ENCODE results near the gene SHROOM4. TPM values are rescaled to one million over a fixed set of nuclear protein-coding genes. Genes with fewer than 3 reads are reported as not detected.

Gene SHROOM4
- total RNA-seq, 4 donors from 2014 or later: 2.2 to 6.0 (median 4.1) TPM

- intact Hi-C loops (cut with DNase I; ENCODE audit: low total_unique reads): no loop called here
- no peak for TF ChIP-seq POLR2A (IDR thresholded peaks at IDR 0.05)
- TF ChIP-seq CTCF (IDR thresholded peaks at IDR 0.05): no peak
Observed at GRCh38 chrX:50613846-50614245, 200.1 kb downstream of the SHROOM4 start.

GRCh38 chrX:50609796-50610195, 204.2 kb downstream of the SHROOM4 start:
- intact Hi-C loops (cut with DNase I; ENCODE audit: low total_unique reads): no loop called here
- TF ChIP-seq CTCF (IDR thresholded peaks at IDR 0.05) (no peak), POLR2A (IDR thresholded peaks at IDR 0.05) (no peak)

More at GRCh38 chrX:50613846-50614245, 200.1 kb downstream of the SHROOM4 start:
- 35 to 57% methylated on average over 2 of the region's 2 CpGs for WGBS, 2 donors
- DNase-seq (ENCODE audit: low spot score in 2 of 2): no peak
- no peak overlapping the region for H3K4me3 ChIP-seq (ENCODE audit: low read depth, poor library complexity, severe bottlenecking)

GRCh38 chrX:50606300-50606950, 207.6 kb downstream of the SHROOM4 start:
- H3K4me3 ChIP-seq (ENCODE audit: low read depth, poor library complexity, severe bottlenecking): no peak overlapping the region
- 55 to 88% methylated on average over 3 of the region's 3 CpGs for WGBS, 2 donors
- no peak for TF ChIP-seq CTCF (IDR thresholded peaks at IDR 0.05)
- no peak for TF ChIP-seq POLR2A (IDR thresholded peaks at IDR 0.05)
- no peak for DNase-seq (ENCODE audit: low spot score in 2 of 2)
- intact Hi-C loops (cut with DNase I; ENCODE audit: low total_unique reads): no loop called here

More at GRCh38 chrX:50609796-50610195, 204.2 kb downstream of the SHROOM4 start:
- no peak for DNase-seq (ENCODE audit: low spot score in 2 of 2)
- no peak overlapping the region for H3K4me3 ChIP-seq (ENCODE audit: low read depth, poor library complexity, severe bottlenecking)

DNA sequence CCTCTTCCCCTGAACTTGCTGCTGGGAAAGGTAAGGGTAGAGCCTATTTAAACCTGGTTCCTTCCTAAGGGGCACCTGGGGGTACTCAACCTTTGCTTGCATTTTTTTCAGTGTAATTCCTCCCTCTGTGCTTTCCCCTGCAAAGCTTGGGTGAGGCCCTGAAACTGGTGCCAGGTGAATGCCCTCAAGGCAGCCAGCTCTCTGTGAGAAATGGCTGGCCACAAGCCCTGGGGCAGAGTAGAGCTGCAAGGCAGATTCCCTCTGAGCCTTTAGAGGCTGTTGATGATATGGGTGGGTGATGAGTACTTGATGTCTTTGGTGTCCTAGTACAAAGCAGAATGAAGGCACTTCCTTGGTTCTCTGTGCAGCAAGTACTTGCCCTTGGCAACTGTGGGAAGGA, 217.9 kb downstream of the SHROOM4 start:
- intact Hi-C loops (cut with DNase I; ENCODE audit: low total_unique reads): no loop called here
- TF ChIP-seq CTCF (IDR thresholded peaks at IDR 0.05): no peak
- TF ChIP-seq POLR2A (IDR thresholded peaks at IDR 0.05): no peak
- no peak overlapping the region for H3K4me3 ChIP-seq (ENCODE audit: low read depth, poor library complexity, severe bottlenecking)
- DNase-seq (ENCODE audit: low spot score in 2 of 2): no peak

- no peak for TF ChIP-seq CTCF (IDR thresholded peaks at IDR 0.05)
- TF ChIP-seq POLR2A (IDR thresholded peaks at IDR 0.05): no peak
- intact Hi-C loops (cut with DNase I; ENCODE audit: low total_unique reads): no loop called here
- no peak for DNase-seq (ENCODE audit: low spot score in 2 of 2)
- no peak overlapping the region for H3K4me3 ChIP-seq (ENCODE audit: low read depth, poor library complexity, severe bottlenecking)
Observed at GRCh38 chrX:50594788-50595187, 219.2 kb downstream of the SHROOM4 start.

GRCh38 chrX:50586980-50587379, 227.0 kb downstream of the SHROOM4 start:
- no peak for DNase-seq (ENCODE audit: low spot score in 2 of 2)
- 83 to 93% methylated on average over 3 of the region's 3 CpGs for WGBS, 2 donors
- H3K4me3 ChIP-seq (ENCODE audit: low read depth, poor library complexity, severe bottlenecking): no peak overlapping the region
- intact Hi-C loops (cut with DNase I; ENCODE audit: low total_unique reads): no loop called here
- TF ChIP-seq POLR2A (IDR thresholded peaks at IDR 0.05) (no peak), CTCF (IDR thresholded peaks at IDR 0.05) (no peak)

Data from lower leg skin (tissue), 4 donors.